Vagina (tissue), 2 donors: Measurements from ENCODE around the gene NUP210. TPM values are rescaled to one million over a fixed set of nuclear protein-coding genes. Genes with fewer than 3 reads are reported as not detected.

Source experiments
- DNase-seq, 2 donors: peaks; one replicate each; pipeline ENCODE4 v3.0.0-alpha.2; 2017; ENCODE audit errors: extremely low spot score in 2 of 2
- H3K27ac ChIP-seq: fragments of 200-600 bp; sonication (generic); one replicate; pipeline ENCODE4 v1.5.1; 2019
- H3K27me3 ChIP-seq: fragments of 200-600 bp; sonication (generic); one replicate; pipeline ENCODE4 v1.5.1; 2019
- H3K36me3 ChIP-seq, 2 donors: fragments of 200-600 bp; sonication (generic); one replicate each; pipeline ENCODE4 v1.5.1; 2017 to 2019
- H3K4me1 ChIP-seq: fragments of 200-600 bp; sonication (generic); one replicate; pipeline ENCODE4 v1.5.1; 2019
- H3K4me3 ChIP-seq, 2 donors: fragments of 200-600 bp; sonication (generic); 1 replicate in 1 of 2; 2 replicates in 1 of 2; pipeline ENCODE4 v1.5.1; 2016 to 2019
- H3K9me3 ChIP-seq: fragments of 200-600 bp; sonication (generic); one replicate; pipeline ENCODE4 v1.5.1; 2019
- CTCF ChIP-seq, 3 experiments: fragments of 450-650 bp in 2 of 3; fragments of 200-600 bp in 1 of 3; sonication (generic) in 1 of 3; IDR thresholded peaks; one replicate each; pipeline ENCODE4 v1.5.1; 2017 to 2019; ENCODE audit warnings: antibody characterized with exemption in 3 of 3, mild to moderate bottlenecking in 2 of 3, moderate library complexity in 2 of 3
- POLR2A ChIP-seq, 2 donors: fragments of 450-650 bp; IDR thresholded peaks; one replicate each; pipeline ENCODE4 v1.6.1; 2017; ENCODE audit warnings: antibody characterized with exemption in 2 of 2, mild to moderate bottlenecking in 2 of 2, moderate library complexity in 2 of 2
- POLR2AphosphoS5 ChIP-seq, 2 donors: sonication (generic); formaldehyde crosslinking; IDR thresholded peaks; one replicate each; pipeline ENCODE4 v1.9.0; 2017; ENCODE audit warnings: antibody characterized with exemption in 2 of 2, mild to moderate bottlenecking in 2 of 2, low read depth in 1 of 2; ENCODE audit not compliant: insufficient read depth in 1 of 2
- intact Hi-C: fragments of 100-400 bp; cut with DNase I; formaldehyde crosslinking; loops from one replicate; pipeline ENCODE4 v1.15.1; 2023
- total RNA-seq: library from RNA; depleted of rRNA; stranded (reverse); fragments of >200 nt; gene quantifications from one replicate; pipeline ENCODE4 v1.2.3, GENCODE V29; 2016

NUP210 gene
- total RNA-seq, 1 donor from 2014 or later: 10.1 TPM

GRCh38 chr3:13407926-13408325, 12.2 kb downstream of the NUP210 start:
- intact Hi-C loops: no loop called here
- Histone ChIP-seq H3K36me3 (no peaks in the 10 kb centered on the region), H3K27ac (no peak overlapping the region), H3K9me3 (peaks cover 5% of the 10 kb centered on the region), H3K4me1 (no peaks in the 10 kb centered on the region), H3K4me3 (no peak overlapping the region), H3K27me3 (no peaks in the 10 kb centered on the region)
- TF ChIP-seq POLR2AphosphoS5 (IDR thresholded peaks at IDR 0.05; ENCODE audit: insufficient read depth in 1 of 2, low read depth in 1 of 2): no peak
- no peak for TF ChIP-seq CTCF (IDR thresholded peaks at IDR 0.05)
- no peak for TF ChIP-seq POLR2A (IDR thresholded peaks at IDR 0.05)
- DNase-seq: no peak

- no peaks in the 10 kb centered on the region for H3K36me3 ChIP-seq
- H3K27ac ChIP-seq: no peak overlapping the region
- no peak for DNase-seq
- no peak overlapping the region for H3K4me3 ChIP-seq
- TF ChIP-seq CTCF (IDR thresholded peaks at IDR 0.05) (no peak), POLR2A (IDR thresholded peaks at IDR 0.05) (no peak), POLR2AphosphoS5 (IDR thresholded peaks at IDR 0.05; ENCODE audit: insufficient read depth in 1 of 2, low read depth in 1 of 2) (no peak)
- no peaks in the 10 kb centered on the region for H3K4me1 ChIP-seq
- H3K27me3 ChIP-seq: no peaks in the 10 kb centered on the region
- intact Hi-C loops: no loop called here
- peaks cover 5% of the 10 kb centered on the region for H3K9me3 ChIP-seq
These were observed 12.6 kb downstream of the NUP210 start for GRCh38 chr3:13407475-13407874.

- Histone ChIP-seq H3K27ac (no peak overlapping the region), H3K4me3 (no peak overlapping the region), H3K27me3 (no peaks in the 10 kb centered on the region), H3K36me3 (no peaks in the 10 kb centered on the region), H3K4me1 (no peaks in the 10 kb centered on the region), H3K9me3 (peaks cover 5% of the 10 kb centered on the region)
- TF ChIP-seq CTCF (IDR thresholded peaks at IDR 0.05) (no peak), POLR2AphosphoS5 (IDR thresholded peaks at IDR 0.05; ENCODE audit: insufficient read depth in 1 of 2, low read depth in 1 of 2) (no peak), POLR2A (IDR thresholded peaks at IDR 0.05) (no peak)
- intact Hi-C loops: no loop called here
- no peak for DNase-seq
These were observed 13.9 kb downstream of the NUP210 start for GRCh38 chr3:13406190-13406589.

GRCh38 chr3:13405614-13406013, 14.5 kb downstream of the NUP210 start:
- intact Hi-C loops: no loop called here
- no peak overlapping the region for H3K27ac ChIP-seq
- H3K4me1 ChIP-seq: no peaks in the 10 kb centered on the region
- no peak overlapping the region for H3K4me3 ChIP-seq
- no peaks in the 10 kb centered on the region for H3K27me3 ChIP-seq
- TF ChIP-seq POLR2A (IDR thresholded peaks at IDR 0.05) (no peak), CTCF (IDR thresholded peaks at IDR 0.05) (no peak), POLR2AphosphoS5 (IDR thresholded peaks at IDR 0.05; ENCODE audit: insufficient read depth in 1 of 2, low read depth in 1 of 2) (no peak)
- H3K36me3 ChIP-seq: no peaks in the 10 kb centered on the region
- peaks cover 5% of the 10 kb centered on the region for H3K9me3 ChIP-seq
- no peak for DNase-seq

- Histone ChIP-seq H3K4me1 (no peaks in the 10 kb centered on the region), H3K36me3 (no peaks in the 10 kb centered on the region), H3K4me3 (no peak overlapping the region), H3K9me3 (peaks cover 5% of the 10 kb centered on the region), H3K27ac (no peak overlapping the region), H3K27me3 (no peaks in the 10 kb centered on the region)
- no peak for TF ChIP-seq CTCF (IDR thresholded peaks at IDR 0.05)
- no peak for TF ChIP-seq POLR2AphosphoS5 (IDR thresholded peaks at IDR 0.05; ENCODE audit: insufficient read depth in 1 of 2, low read depth in 1 of 2)
- no peak for TF ChIP-seq POLR2A (IDR thresholded peaks at IDR 0.05)
- no peak for DNase-seq
- intact Hi-C loops: no loop called here
These were observed 15.3 kb downstream of the NUP210 start for GRCh38 chr3:13404626-13405452.
